ENCODE measurements around the gene MOB1B.
"Not testable (repeated sequence)": the region's sequence is repeated elsewhere in the genome, so short reads cannot be mapped to it uniquely, and the experiment has no call there.

Gene MOB1B

GRCh38 chr4:71017391-71017790 lies 115.2 kb downstream of the MOB1B start:
- H3K27me3 ChIP-seq (ENCODE audit: insufficient read depth, low read length, poor library complexity); DNase-seq; H3K4me2 ChIP-seq (ENCODE audit: low read length); H2BK15ac ChIP-seq (replicated peaks; ENCODE audit: low read depth); H4K5ac ChIP-seq (ENCODE audit: low read length); H3K4ac ChIP-seq (ENCODE audit: low read depth, low read length); H3K4me1 ChIP-seq (ENCODE audit: control insufficient read depth, low read depth, low read length); H3K4me3 ChIP-seq (ENCODE audit: low read length); H3K9ac ChIP-seq (ENCODE audit: low read length); H4K8ac ChIP-seq (ENCODE audit: low read depth, low read length); H2BK5ac ChIP-seq (ENCODE audit: low read length); H3K18ac ChIP-seq (ENCODE audit: low read length); H3K79me2 ChIP-seq (ENCODE audit: control insufficient read depth, insufficient read depth, low read length); H3K27ac ChIP-seq (ENCODE audit: low read depth, low read length); H3K23ac ChIP-seq (ENCODE audit: low read length); H2AK5ac ChIP-seq (ENCODE audit: low read length); H3K56ac ChIP-seq (ENCODE audit: low read length); H2BK120ac ChIP-seq (ENCODE audit: low read depth, low read length); H3K79me1 ChIP-seq (ENCODE audit: low read length); H3K36me3 ChIP-seq (ENCODE audit: control insufficient read depth, insufficient read depth, low read length): not testable (repeated sequence)
- WGBS (ENCODE audit: extremely low coverage, insufficient coverage, low lambda C conversion rate), result no CpG with 5 or more reads among the region's 2 CpGs

GRCh38 chr4:71020611-71021010 lies 118.4 kb downstream of the MOB1B start:
- Histone ChIP-seq H2AK5ac (ENCODE audit: low read length) (no peak overlapping the region), H3K18ac (ENCODE audit: low read length) (no peak overlapping the region), H3K36me3 (ENCODE audit: control insufficient read depth, insufficient read depth, low read length) (no peaks in the 10 kb centered on the region), H3K27me3 (ENCODE audit: insufficient read depth, low read length, poor library complexity) (no peaks in the 10 kb centered on the region), H3K23ac (ENCODE audit: low read length) (no peak overlapping the region), H3K56ac (ENCODE audit: low read length) (no peak overlapping the region), H4K8ac (ENCODE audit: low read depth, low read length) (no peak overlapping the region), H3K79me2 (ENCODE audit: control insufficient read depth, insufficient read depth, low read length) (no peaks in the 10 kb centered on the region), H2BK120ac (ENCODE audit: low read depth, low read length) (no peak overlapping the region), H3K27ac (ENCODE audit: low read depth, low read length) (no peak overlapping the region), H2BK15ac (replicated peaks; ENCODE audit: low read depth) (no peak overlapping the region), H4K5ac (ENCODE audit: low read length) (no peak overlapping the region), H3K4me2 (ENCODE audit: low read length) (no peak overlapping the region), H3K4me1 (ENCODE audit: control insufficient read depth, low read depth, low read length) (no peaks in the 10 kb centered on the region), H2BK5ac (ENCODE audit: low read length) (no peak overlapping the region), H3K9ac (ENCODE audit: low read length) (no peak overlapping the region), H3K4ac (ENCODE audit: low read depth, low read length) (no peak overlapping the region), H3K4me3 (ENCODE audit: low read length) (no peak overlapping the region), H3K79me1 (ENCODE audit: low read length) (no peaks in the 10 kb centered on the region)
- DNase-seq, result no peak
- WGBS (ENCODE audit: extremely low coverage, insufficient coverage, low lambda C conversion rate), result no CpG with 5 or more reads among the region's 1 CpG

GRCh38 chr4:71025654-71026053 lies 123.5 kb downstream of the MOB1B start:
- Histone ChIP-seq H4K5ac (ENCODE audit: low read length) (no peak overlapping the region), H3K56ac (ENCODE audit: low read length) (no peak overlapping the region), H3K9ac (ENCODE audit: low read length) (no peak overlapping the region), H3K4me1 (ENCODE audit: control insufficient read depth, low read depth, low read length) (no peaks in the 10 kb centered on the region), H2BK120ac (ENCODE audit: low read depth, low read length) (no peak overlapping the region), H3K27ac (ENCODE audit: low read depth, low read length) (no peak overlapping the region), H3K79me1 (ENCODE audit: low read length) (no peaks in the 10 kb centered on the region), H3K36me3 (ENCODE audit: control insufficient read depth, insufficient read depth, low read length) (no peaks in the 10 kb centered on the region), H3K27me3 (ENCODE audit: insufficient read depth, low read length, poor library complexity) (no peaks in the 10 kb centered on the region), H2BK5ac (ENCODE audit: low read length) (no peak overlapping the region), H3K4ac (ENCODE audit: low read depth, low read length) (no peak overlapping the region), H4K8ac (ENCODE audit: low read depth, low read length) (no peak overlapping the region), H3K4me3 (ENCODE audit: low read length) (no peak overlapping the region), H3K4me2 (ENCODE audit: low read length) (no peak overlapping the region), H3K18ac (ENCODE audit: low read length) (no peak overlapping the region), H3K23ac (ENCODE audit: low read length) (no peak overlapping the region), H3K79me2 (ENCODE audit: control insufficient read depth, insufficient read depth, low read length) (no peaks in the 10 kb centered on the region), H2AK5ac (ENCODE audit: low read length) (no peak overlapping the region), H2BK15ac (replicated peaks; ENCODE audit: low read depth) (no peak overlapping the region)
- DNase-seq, result no peak
- no CpG with 5 or more reads among the region's 3 CpGs for WGBS (ENCODE audit: extremely low coverage, insufficient coverage, low lambda C conversion rate)

GRCh38 chr4:71026086-71026485 lies 123.9 kb downstream of the MOB1B start:
- Histone ChIP-seq H3K4me3 (ENCODE audit: low read length) (no peak overlapping the region), H2AK5ac (ENCODE audit: low read length) (no peak overlapping the region), H3K36me3 (ENCODE audit: control insufficient read depth, insufficient read depth, low read length) (no peaks in the 10 kb centered on the region), H2BK15ac (replicated peaks; ENCODE audit: low read depth) (no peak overlapping the region), H3K18ac (ENCODE audit: low read length) (no peak overlapping the region), H3K4me1 (ENCODE audit: control insufficient read depth, low read depth, low read length) (no peaks in the 10 kb centered on the region), H3K4me2 (ENCODE audit: low read length) (no peak overlapping the region), H2BK120ac (ENCODE audit: low read depth, low read length) (no peak overlapping the region), H4K5ac (ENCODE audit: low read length) (no peak overlapping the region), H3K27me3 (ENCODE audit: insufficient read depth, low read length, poor library complexity) (no peaks in the 10 kb centered on the region), H3K9ac (ENCODE audit: low read length) (no peak overlapping the region), H3K23ac (ENCODE audit: low read length) (no peak overlapping the region), H3K4ac (ENCODE audit: low read depth, low read length) (no peak overlapping the region), H3K56ac (ENCODE audit: low read length) (no peak overlapping the region), H3K79me1 (ENCODE audit: low read length) (no peaks in the 10 kb centered on the region), H4K8ac (ENCODE audit: low read depth, low read length) (no peak overlapping the region), H3K79me2 (ENCODE audit: control insufficient read depth, insufficient read depth, low read length) (no peaks in the 10 kb centered on the region), H3K27ac (ENCODE audit: low read depth, low read length) (no peak overlapping the region), H2BK5ac (ENCODE audit: low read length) (no peak overlapping the region)
- no peak for DNase-seq
- no CpG with 5 or more reads among the region's 2 CpGs for WGBS (ENCODE audit: extremely low coverage, insufficient coverage, low lambda C conversion rate)

GRCh38 chr4:71027611-71028010 lies 125.4 kb downstream of the MOB1B start:
- Histone ChIP-seq H3K79me2 (ENCODE audit: control insufficient read depth, insufficient read depth, low read length) (no peaks in the 10 kb centered on the region), H3K4ac (ENCODE audit: low read depth, low read length) (no peak overlapping the region), H3K4me2 (ENCODE audit: low read length) (no peak overlapping the region), H3K9ac (ENCODE audit: low read length) (no peak overlapping the region), H4K8ac (ENCODE audit: low read depth, low read length) (no peak overlapping the region), H3K23ac (ENCODE audit: low read length) (no peak overlapping the region), H3K27me3 (ENCODE audit: insufficient read depth, low read length, poor library complexity) (no peaks in the 10 kb centered on the region), H3K56ac (ENCODE audit: low read length) (no peak overlapping the region), H3K36me3 (ENCODE audit: control insufficient read depth, insufficient read depth, low read length) (no peaks in the 10 kb centered on the region), H3K4me1 (ENCODE audit: control insufficient read depth, low read depth, low read length) (no peaks in the 10 kb centered on the region), H3K79me1 (ENCODE audit: low read length) (no peaks in the 10 kb centered on the region), H2BK15ac (replicated peaks; ENCODE audit: low read depth) (no peak overlapping the region), H3K4me3 (ENCODE audit: low read length) (no peak overlapping the region), H3K27ac (ENCODE audit: low read depth, low read length) (no peak overlapping the region), H3K18ac (ENCODE audit: low read length) (no peak overlapping the region), H4K5ac (ENCODE audit: low read length) (no peak overlapping the region), H2BK5ac (ENCODE audit: low read length) (no peak overlapping the region), H2BK120ac (ENCODE audit: low read depth, low read length) (no peak overlapping the region), H2AK5ac (ENCODE audit: low read length) (no peak overlapping the region)
- no peak for DNase-seq
- WGBS (ENCODE audit: extremely low coverage, insufficient coverage, low lambda C conversion rate), result no CpG with 5 or more reads among the region's 1 CpG

- DNase-seq, result no peak
- Histone ChIP-seq H3K23ac (ENCODE audit: low read length) (no peak overlapping the region), H3K4ac (ENCODE audit: low read depth, low read length) (no peak overlapping the region), H3K56ac (ENCODE audit: low read length) (no peak overlapping the region), H2AK5ac (ENCODE audit: low read length) (no peak overlapping the region), H3K4me3 (ENCODE audit: low read length) (no peak overlapping the region), H3K9ac (ENCODE audit: low read length) (no peak overlapping the region), H4K8ac (ENCODE audit: low read depth, low read length) (no peak overlapping the region), H3K4me2 (ENCODE audit: low read length) (no peak overlapping the region), H4K5ac (ENCODE audit: low read length) (no peak overlapping the region), H2BK15ac (replicated peaks; ENCODE audit: low read depth) (no peak overlapping the region), H3K18ac (ENCODE audit: low read length) (no peak overlapping the region), H3K27ac (ENCODE audit: low read depth, low read length) (no peak overlapping the region), H3K36me3 (ENCODE audit: control insufficient read depth, insufficient read depth, low read length) (no peaks in the 10 kb centered on the region), H3K79me1 (ENCODE audit: low read length) (no peaks in the 10 kb centered on the region), H3K79me2 (ENCODE audit: control insufficient read depth, insufficient read depth, low read length) (no peaks in the 10 kb centered on the region), H2BK5ac (ENCODE audit: low read length) (no peak overlapping the region), H2BK120ac (ENCODE audit: low read depth, low read length) (no peak overlapping the region), H3K27me3 (ENCODE audit: insufficient read depth, low read length, poor library complexity) (no peaks in the 10 kb centered on the region), H3K4me1 (ENCODE audit: control insufficient read depth, low read depth, low read length) (no peaks in the 10 kb centered on the region)
- WGBS (ENCODE audit: extremely low coverage, insufficient coverage, low lambda C conversion rate), result no CpG with 5 or more reads among the region's 1 CpG
These were observed 127.3 kb downstream of the MOB1B start for GRCh38 chr4:71029504-71029903.

Data from mesendoderm (in vitro differentiated cells).